SK-N-SH (cell line): ENCODE results near the gene ENTPD8. TPM values are rescaled to one million over a fixed set of nuclear protein-coding genes. Genes with fewer than 3 reads are reported as not detected.

Source experiments
- CTCF ChIA-PET: fragments of 300-600, 350-600 bp; formaldehyde crosslinking; extraction: SDS; loops from one replicate; lab custom pipeline; 2021; lab: Yijun Ruan, JAX
- POLR2A ChIA-PET: fragments of 350-600 bp; sonication (Branson Sonifier 250); formaldehyde crosslinking; extraction: SDS; loops from one replicate; lab custom pipeline; 2020; ENCODE audit warnings: antibody characterized with exemption, inconsistent platforms; lab: Yijun Ruan, JAX
- DNase-seq: peaks from one replicate; pipeline ENCODE4 v3.0.0; 2012
- H2AFZ ChIP-seq: fragments of 200-600 bp; sonication (generic); 2 replicates; pipeline ENCODE4 v1.8.1; 2016; ENCODE audit warnings: antibody characterized with exemption, mild to moderate bottlenecking, low read depth
- H3F3A ChIP-seq: fragments of 200-600 bp; sonication (generic); replicated peaks from 2 replicates; pipeline ENCODE3; 2016; ENCODE audit warnings: antibody characterized with exemption, mild to moderate bottlenecking; ENCODE audit not compliant: insufficient read depth
- H3K27ac ChIP-seq, 2 experiments: fragments of 200-500 bp in 1 of 2; fragments of 200-600 bp in 1 of 2; sonication (Bioruptor generic) in 1 of 2; sonication (generic), shearing (Covaris generic) in 1 of 2; 2 replicates each; pipeline versions ENCODE4 v1.5.1 to v1.6.1; 2014 to 2016; ENCODE audit warnings: low read depth in 2 of 2, inconsistent platforms in 1 of 2, low read length in 1 of 2, mild to moderate bottlenecking in 1 of 2, mixed read lengths in 1 of 2
- H3K27me3 ChIP-seq: fragments of 200-600 bp; sonication (generic), shearing (Covaris generic); 2 replicates; pipeline ENCODE4 v1.6.1; 2016; ENCODE audit warnings: mixed run types; ENCODE audit not compliant: insufficient read depth
- H3K36me3 ChIP-seq, 2 experiments: fragments of 200-500 bp in 1 of 2; fragments of 200-600 bp in 1 of 2; sonication (Bioruptor generic) in 1 of 2; sonication (generic) in 1 of 2; replicated peaks in 1 of 2; 2 replicates each; pipeline versions ENCODE3 to v1.5.1; 2014 to 2016; ENCODE audit warnings: low read length in 1 of 2, mild to moderate bottlenecking in 1 of 2; ENCODE audit not compliant: insufficient read depth in 2 of 2, control insufficient read depth in 1 of 2
- H3K4me1 ChIP-seq, 2 experiments: fragments of 200-500 bp in 1 of 2; fragments of 200-600 bp in 1 of 2; sonication (Bioruptor generic) in 1 of 2; sonication (generic), shearing (Covaris generic) in 1 of 2; 2 replicates each; pipeline versions ENCODE4 v1.5.1 to v1.6.1; 2014 to 2016; ENCODE audit warnings: low read depth in 1 of 2, low read length in 1 of 2, mixed run types in 1 of 2; ENCODE audit not compliant: insufficient read depth in 2 of 2, control insufficient read depth in 1 of 2
- H3K4me2 ChIP-seq: fragments of 200-600 bp; sonication (generic), shearing (Covaris generic); 2 replicates; pipeline ENCODE4 v1.6.1; 2017; ENCODE audit warnings: mixed run types
- H3K4me3 ChIP-seq, 2 experiments: fragments of 200-500 bp in 1 of 2; fragments of 200-600 bp in 1 of 2; sonication (Bioruptor generic) in 1 of 2; sonication (generic), shearing (Covaris generic) in 1 of 2; 2 replicates each; pipeline versions ENCODE4 v1.5.1 to v1.8.1; 2014 to 2016; ENCODE audit warnings: low read depth in 2 of 2, inconsistent platforms in 1 of 2, low read length in 1 of 2, mild to moderate bottlenecking in 1 of 2, mixed read lengths in 1 of 2, moderate library complexity in 1 of 2
- H3K79me2 ChIP-seq: fragments of 200-600 bp; sonication (generic); 2 replicates; pipeline ENCODE4 v1.8.1; 2017; ENCODE audit warnings: mild to moderate bottlenecking; ENCODE audit not compliant: insufficient read depth
- H3K9ac ChIP-seq: fragments of 200-600 bp; sonication (generic); 2 replicates; pipeline ENCODE4 v1.6.1; 2017; ENCODE audit warnings: mixed run types
- H3K9me2 ChIP-seq: fragments of 200-600 bp; sonication (generic); 2 replicates; pipeline ENCODE4 v1.6.1; 2017; ENCODE audit warnings: mixed run types
- H3K9me3 ChIP-seq: fragments of 200-600 bp; sonication (generic); 2 replicates; pipeline ENCODE4 v1.6.1; 2017; ENCODE audit warnings: mixed run types, mild to moderate bottlenecking, moderate library complexity
- H4K20me1 ChIP-seq: fragments of 200-600 bp; sonication (generic); 2 replicates; pipeline ENCODE4 v1.6.1; 2017; ENCODE audit warnings: mild to moderate bottlenecking, mixed run types; ENCODE audit not compliant: insufficient read depth
- CHD2 ChIP-seq: fragments of 150-350 bp; IDR thresholded peaks from 2 replicates; pipeline ENCODE4 v1.6.1; 2018; ENCODE audit warnings: low read length; ENCODE audit not compliant: partially characterized antibody
- ELF1 ChIP-seq: IDR thresholded peaks from 2 replicates; pipeline ENCODE4 v1.4.0; 2012
- EP300 ChIP-seq, 2 experiments: IDR thresholded peaks; 2 replicates each; pipeline versions ENCODE4 v1.4.0 to v1.6.1; 2012; ENCODE audit warnings: borderline replicate concordance in 1 of 2, low read depth in 1 of 2, low read length in 1 of 2
- GABPA ChIP-seq: IDR thresholded peaks from 2 replicates; pipeline ENCODE4 v1.4.0; 2012; ENCODE audit warnings: low read depth, mild to moderate bottlenecking
- IRF3 ChIP-seq: fragments of 150-350 bp; IDR thresholded peaks from 2 replicates; pipeline ENCODE4 v1.6.1; 2016; ENCODE audit warnings: mild to moderate bottlenecking, low read depth, low read length
- MEF2A ChIP-seq: IDR thresholded peaks from 2 replicates; pipeline ENCODE4 v1.4.0; 2012; ENCODE audit warnings: low read depth, borderline replicate concordance
- MXI1 ChIP-seq: IDR thresholded peaks from 2 replicates; pipeline ENCODE4 v1.6.1; 2012; ENCODE audit warnings: mild to moderate bottlenecking, low read depth, low read length, improper control_type of control experiment
- NFIC ChIP-seq: IDR thresholded peaks from 2 replicates; pipeline ENCODE4 v1.4.0; 2012; ENCODE audit warnings: borderline replicate concordance
- NRF1 ChIP-seq: IDR thresholded peaks from 2 replicates; pipeline ENCODE4 v1.6.1; 2012; ENCODE audit warnings: low read depth, mild to moderate bottlenecking, low read length
- POLR2AphosphoS5 ChIP-seq: IDR thresholded peaks from 2 replicates; pipeline ENCODE4 v1.6.1; 2012; ENCODE audit warnings: low read depth, low read length
- RAD21 ChIP-seq: IDR thresholded peaks from 2 replicates; pipeline ENCODE4 v1.6.1; 2012; ENCODE audit warnings: mild to moderate bottlenecking, low read length
- RCOR1 ChIP-seq: fragments of 150-350 bp; IDR thresholded peaks from 2 replicates; pipeline ENCODE4 v1.6.1; 2017; ENCODE audit warnings: antibody characterized with exemption, low read length
- SMC3 ChIP-seq: IDR thresholded peaks from 2 replicates; pipeline ENCODE4 v1.6.1; 2012; ENCODE audit warnings: low read depth, low read length, improper control_type of control experiment
- TEAD4 ChIP-seq: IDR thresholded peaks from 2 replicates; pipeline ENCODE4 v1.4.0; 2012; ENCODE audit warnings: mild to moderate bottlenecking, borderline replicate concordance; ENCODE audit not compliant: insufficient read depth
- YY1 ChIP-seq: IDR thresholded peaks from 2 replicates; pipeline ENCODE4 v1.4.0; 2012; ENCODE audit warnings: low read depth, mild to moderate bottlenecking
- WGBS: methylation state at CpG from one replicate; pipeline ENCODE4 v1.1.6; 2017; ENCODE audit warnings: low lambda C conversion rate; 5-methylcytosine and 5-hydroxymethylcytosine counted together
- polyA plus RNA-seq, 3 experiments: library from polyadenylated mRNA; depleted of rRNA; stranded (reverse); fragments of >200 nt; gene quantifications; 2 replicates each; pipeline ENCODE4 v1.2.3, GENCODE V29; 2012
- TF ChIP-seq, protein P1 (sequence below): fragments of 150-350 bp; IDR thresholded peaks from 2 replicates; pipeline ENCODE4 v1.6.1; 2017; ENCODE audit warnings: antibody characterized with exemption, low read length, low read depth, borderline replicate concordance
- TF ChIP-seq, protein P2 (sequence below): IDR thresholded peaks from 2 replicates; pipeline ENCODE4; 2012
- TF ChIP-seq, protein P3 (sequence below): IDR thresholded peaks from 2 replicates; pipeline ENCODE4 v1.4.0; 2012; ENCODE audit warnings: low read depth, borderline replicate concordance

ENTPD8 gene
- polyA plus RNA-seq, 1 of the 3 experiments (the other 2 are of a cell fraction): 0.30 TPM

DNA sequence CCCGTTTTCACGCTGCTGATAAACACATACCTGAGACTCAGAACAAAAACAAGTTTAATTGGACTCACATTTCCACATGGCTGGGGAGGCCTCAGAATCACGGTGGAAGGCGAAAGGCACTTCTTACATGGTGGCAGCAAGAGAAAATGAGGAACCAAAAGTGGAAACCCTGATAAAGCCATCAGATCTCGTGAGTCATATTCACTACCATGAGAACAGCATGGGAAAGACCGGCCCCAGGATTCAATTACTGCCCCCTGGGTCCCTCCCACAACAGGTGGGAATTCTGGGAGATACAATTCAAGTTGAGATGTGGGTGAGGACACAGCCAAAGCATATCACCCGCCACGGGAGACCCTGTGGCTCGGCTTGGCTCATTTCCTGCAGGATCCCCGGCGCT lies 38.4 kb downstream of the ENTPD8 start:
- Histone ChIP-seq H3K36me3 (no peaks in the 10 kb centered on the region), H3K9me2 (no peaks in the 10 kb centered on the region), H3K27me3 (no peaks in the 10 kb centered on the region), H2AFZ (no peak overlapping the region), H3F3A (no peaks in the 10 kb centered on the region), H3K79me2 (no peaks in the 10 kb centered on the region), H3K9ac (no peak overlapping the region), H3K27ac (no peak overlapping the region), H4K20me1 (no peaks in the 10 kb centered on the region), H3K9me3 (no peaks in the 10 kb centered on the region), H3K4me2 (no peak overlapping the region), H3K4me3 (no peak overlapping the region), H3K4me1 (peaks cover 6 to 7% of the 10 kb centered on the region in 2 experiments; a peak in 2 of 4 replicates)
- no peak for TF ChIP-seq TEAD4
- no peak for TF ChIP-seq MEF2A
- no peak for TF ChIP-seq RAD21
- no peak for TF ChIP-seq NFIC
- TF ChIP-seq, protein P1, sequence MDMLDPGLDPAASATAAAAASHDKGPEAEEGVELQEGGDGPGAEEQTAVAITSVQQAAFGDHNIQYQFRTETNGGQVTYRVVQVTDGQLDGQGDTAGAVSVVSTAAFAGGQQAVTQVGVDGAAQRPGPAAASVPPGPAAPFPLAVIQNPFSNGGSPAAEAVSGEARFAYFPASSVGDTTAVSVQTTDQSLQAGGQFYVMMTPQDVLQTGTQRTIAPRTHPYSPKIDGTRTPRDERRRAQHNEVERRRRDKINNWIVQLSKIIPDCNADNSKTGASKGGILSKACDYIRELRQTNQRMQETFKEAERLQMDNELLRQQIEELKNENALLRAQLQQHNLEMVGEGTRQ: no peak
- TF ChIP-seq SMC3: no peak
- no peak for TF ChIP-seq POLR2AphosphoS5
- TF ChIP-seq MXI1: no peak
- no peak for TF ChIP-seq ELF1
- TF ChIP-seq NRF1: no peak
- TF ChIP-seq, protein P2, sequence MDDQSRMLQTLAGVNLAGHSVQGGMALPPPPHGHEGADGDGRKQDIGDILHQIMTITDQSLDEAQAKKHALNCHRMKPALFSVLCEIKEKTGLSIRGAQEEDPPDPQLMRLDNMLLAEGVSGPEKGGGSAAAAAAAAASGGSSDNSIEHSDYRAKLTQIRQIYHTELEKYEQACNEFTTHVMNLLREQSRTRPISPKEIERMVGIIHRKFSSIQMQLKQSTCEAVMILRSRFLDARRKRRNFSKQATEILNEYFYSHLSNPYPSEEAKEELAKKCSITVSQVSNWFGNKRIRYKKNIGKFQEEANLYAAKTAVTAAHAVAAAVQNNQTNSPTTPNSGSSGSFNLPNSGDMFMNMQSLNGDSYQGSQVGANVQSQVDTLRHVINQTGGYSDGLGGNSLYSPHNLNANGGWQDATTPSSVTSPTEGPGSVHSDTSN: no peak
- no peak for TF ChIP-seq CHD2
- no peak for TF ChIP-seq YY1
- TF ChIP-seq RCOR1: no peak
- no peak for TF ChIP-seq IRF3
- no peak for TF ChIP-seq GABPA
- TF ChIP-seq EP300 (IDR thresholded peaks at IDR 0.05; ENCODE audit: borderline replicate concordance in 1 of 2, low read depth in 1 of 2, low read length in 1 of 2): no peak
- TF ChIP-seq, protein P3, sequence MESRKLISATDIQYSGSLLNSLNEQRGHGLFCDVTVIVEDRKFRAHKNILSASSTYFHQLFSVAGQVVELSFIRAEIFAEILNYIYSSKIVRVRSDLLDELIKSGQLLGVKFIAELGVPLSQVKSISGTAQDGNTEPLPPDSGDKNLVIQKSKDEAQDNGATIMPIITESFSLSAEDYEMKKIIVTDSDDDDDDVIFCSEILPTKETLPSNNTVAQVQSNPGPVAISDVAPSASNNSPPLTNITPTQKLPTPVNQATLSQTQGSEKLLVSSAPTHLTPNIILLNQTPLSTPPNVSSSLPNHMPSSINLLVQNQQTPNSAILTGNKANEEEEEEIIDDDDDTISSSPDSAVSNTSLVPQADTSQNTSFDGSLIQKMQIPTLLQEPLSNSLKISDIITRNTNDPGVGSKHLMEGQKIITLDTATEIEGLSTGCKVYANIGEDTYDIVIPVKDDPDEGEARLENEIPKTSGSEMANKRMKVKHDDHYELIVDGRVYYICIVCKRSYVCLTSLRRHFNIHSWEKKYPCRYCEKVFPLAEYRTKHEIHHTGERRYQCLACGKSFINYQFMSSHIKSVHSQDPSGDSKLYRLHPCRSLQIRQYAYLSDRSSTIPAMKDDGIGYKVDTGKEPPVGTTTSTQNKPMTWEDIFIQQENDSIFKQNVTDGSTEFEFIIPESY: no peak
- CTCF ChIA-PET: interaction anchor here (1.4 to 1.9 kb wide), 2 partner anchors 21 to 116 kb away, joined by 5 to 6 read pairs; partner anchors contain the start of genes EXD3 and NOXA1
- POLR2A ChIA-PET: no interaction called here
- 90% methylated on average over 11 of the region's 11 CpGs for WGBS
- DNase-seq: no peak
